Endothelial cell of umbilical vein (primary cell): ENCODE data around the gene PPTC7. TPM values are rescaled to one million over a fixed set of nuclear protein-coding genes. Genes with fewer than 3 reads are reported as not detected.
"Not testable (repeated sequence)": the region's sequence is repeated elsewhere in the genome, so short reads cannot be mapped to it uniquely, and the experiment has no call there.

Experiments
- BruUV-seq: library from RNA; stranded (reverse); fragments of 400-500 nt; replicated peaks from 2 replicates; lab custom pipeline; 2021; lab: Mats Ljungman, UMichigan
- CTCF ChIA-PET: fragments of 300-600, 350-600 bp; sonication (Branson Sonifier 250); formaldehyde crosslinking; loops from one replicate; lab custom pipeline; 2021; ENCODE audit warnings: antibody characterized with exemption, inconsistent platforms; lab: Charles Lee
- POLR2A ChIA-PET: fragments of 300-600, 350-600 bp; sonication (Branson Sonifier 250); formaldehyde crosslinking; loops from one replicate; lab custom pipeline; 2021; ENCODE audit warnings: antibody characterized with exemption, inconsistent platforms; lab: Charles Lee
- DNase-seq: peaks from one replicate; pipeline ENCODE4 v3.0.0-alpha.2; 2011; ENCODE audit warnings: low read depth, low spot score
- FAIRE-seq: peaks from 2 replicates; lab custom pipeline; 2011; peaks lifted over from hg19 to GRCh38; lab: Jason Lieb, UNC
- H2AFZ ChIP-seq: 2 replicates; pipeline ENCODE4 v1.6.0; 2012; ENCODE audit warnings: low read depth, low read length, control low read depth, inconsistent platforms
- H3K27ac ChIP-seq: 2 replicates; pipeline ENCODE4 v1.5.1; 2011; ENCODE audit warnings: low read depth, mild to moderate bottlenecking, control low read depth, low read length, moderate library complexity; ENCODE audit not compliant: insufficient read depth
- H3K27me3 ChIP-seq, 2 experiments: 2 replicates each; pipeline versions ENCODE4 v1.6.0 to v1.6.1; 2011; ENCODE audit warnings: low read length in 2 of 2, mixed read lengths in 1 of 2; ENCODE audit not compliant: control insufficient read depth in 2 of 2, insufficient read depth in 2 of 2
- H3K36me3 ChIP-seq, 2 experiments: 2 replicates in 1 of 2; 3 replicates in 1 of 2; pipeline ENCODE4 v1.5.1; 2011; ENCODE audit warnings: low read length in 2 of 2, mild to moderate bottlenecking in 1 of 2, moderate library complexity in 1 of 2; ENCODE audit not compliant: control insufficient read depth in 2 of 2, insufficient read depth in 2 of 2; ENCODE audit errors: extremely low read depth in 1 of 2
- H3K4me1 ChIP-seq: 3 replicates; pipeline ENCODE4 v1.5.1; 2011; ENCODE audit warnings: mild to moderate bottlenecking, low read length; ENCODE audit not compliant: control insufficient read depth, insufficient read depth; ENCODE audit errors: extremely low read depth
- H3K4me2 ChIP-seq: 2 replicates; pipeline ENCODE4 v1.6.1; 2011; ENCODE audit warnings: low read length, control low read depth, mixed read lengths; ENCODE audit not compliant: insufficient read depth
- H3K4me3 ChIP-seq, 3 experiments: fragments of 200-600 bp in 1 of 3; sonication (generic), shearing (Covaris generic) in 1 of 3; replicated peaks in 1 of 3; 2 replicates each; pipeline ENCODE4 v1.5.1; 2011 to 2016; ENCODE audit warnings: control low read depth in 3 of 3, low read length in 3 of 3, mild to moderate bottlenecking in 2 of 3, inconsistent platforms in 1 of 3, low read depth in 1 of 3, moderate library complexity in 1 of 3; ENCODE audit not compliant: insufficient read depth in 1 of 3
- H3K79me2 ChIP-seq: 2 replicates; pipeline ENCODE4 v1.6.0; 2012; ENCODE audit warnings: low read length, inconsistent platforms; ENCODE audit not compliant: control insufficient read depth, insufficient read depth
- H3K9ac ChIP-seq: replicated peaks from 2 replicates; pipeline ENCODE3; 2011; ENCODE audit warnings: low read length, control low read depth; ENCODE audit not compliant: insufficient read depth; ENCODE audit errors: extremely low read depth
- H3K9me1 ChIP-seq: replicated peaks from 3 replicates; pipeline ENCODE4 v1.6.0; 2011; ENCODE audit warnings: mild to moderate bottlenecking, low read length; ENCODE audit not compliant: control insufficient read depth, insufficient read depth; ENCODE audit errors: extremely low read depth
- H3K9me3 ChIP-seq: replicated peaks from 2 replicates; pipeline ENCODE4 v1.5.1; 2012; ENCODE audit warnings: low read length, inconsistent platforms; ENCODE audit not compliant: control insufficient read depth, insufficient read depth
- H4K20me1 ChIP-seq: replicated peaks from 2 replicates; pipeline ENCODE3; 2011; ENCODE audit warnings: mild to moderate bottlenecking, low read length; ENCODE audit not compliant: control insufficient read depth, insufficient read depth; ENCODE audit errors: extremely low read depth
- CTCF ChIP-seq, 2 donors: IDR thresholded peaks; 1 replicate in 1 of 2; 2 replicates in 1 of 2; pipeline ENCODE4 v1.5.1; 2011; ENCODE audit warnings: low read length in 2 of 2, mild to moderate bottlenecking in 2 of 2, moderate library complexity in 2 of 2, control low read depth in 1 of 2, inconsistent platforms in 1 of 2, low read depth in 1 of 2; ENCODE audit not compliant: insufficient read depth in 1 of 2; ENCODE audit errors: extremely low read depth in 1 of 2
- EZH2 ChIP-seq: IDR thresholded peaks from 2 replicates; pipeline ENCODE4 v1.6.1; 2012; ENCODE audit warnings: borderline replicate concordance, low read depth, mild to moderate bottlenecking, moderate library complexity, low read length, inconsistent platforms; ENCODE audit not compliant: severe bottlenecking
- FOS ChIP-seq: IDR thresholded peaks from 2 replicates; pipeline ENCODE4 v1.6.1; 2011; ENCODE audit warnings: mild to moderate bottlenecking, low read length, moderate library complexity, borderline replicate concordance; ENCODE audit not compliant: insufficient read depth
- GATA2 ChIP-seq: IDR thresholded peaks from 2 replicates; pipeline ENCODE4 v1.7.0; 2011; ENCODE audit warnings: low read depth, mild to moderate bottlenecking, moderate library complexity, mixed read lengths, low read length; ENCODE audit not compliant: insufficient read length, insufficient read depth
- JUN ChIP-seq: IDR thresholded peaks from 2 replicates; pipeline ENCODE4 v1.6.1; 2011; ENCODE audit warnings: borderline replicate concordance, low read depth; ENCODE audit not compliant: insufficient read length, insufficient read depth
- MAX ChIP-seq: IDR thresholded peaks from 2 replicates; pipeline ENCODE4 v1.6.1; 2011; ENCODE audit not compliant: insufficient read depth, insufficient read length
- MYC ChIP-seq: IDR thresholded peaks from one replicate; pipeline ENCODE4 v1.6.1; 2011; ENCODE audit warnings: mild to moderate bottlenecking, low read depth, low read length
- POLR2A ChIP-seq: IDR thresholded peaks from 2 replicates; pipeline ENCODE4 v1.6.1; 2012; ENCODE audit warnings: low read depth, mild to moderate bottlenecking, control low read depth, low read length
- POLR2AphosphoS5 ChIP-seq: IDR thresholded peaks from 2 replicates; pipeline ENCODE4 v1.6.1; 2012; ENCODE audit warnings: low read depth, mild to moderate bottlenecking, control low read depth, low read length, moderate library complexity; ENCODE audit not compliant: insufficient read depth
- dilution Hi-C: fragments of 300-500 bp; cut with MboI; formaldehyde crosslinking; loops from one replicate; pipeline ENCODE4 v1.15.0; 2019; ENCODE audit warnings: low sequenced_read_pairs; ENCODE audit not compliant: extremely low pct_ligation_motif_present
- intact Hi-C: fragments of 100-400 bp; cut with micrococcal nuclease; formaldehyde crosslinking; loops from one replicate; pipeline ENCODE4 v1.10.0; 2022
- polyA plus RNA-seq, 4 experiments: library from polyadenylated mRNA; depleted of rRNA in 3 of 4; stranded (reverse) in 3 of 4; unstranded in 1 of 4; fragments of >200 nt; gene quantifications; 2 replicates each; pipeline versions ENCODE4 v1.2.1 to v1.2.3, GENCODE V29; 2011 to 2012; ENCODE audit warnings: missing spikeins in 1 of 4
- total RNA-seq: library from RNA; stranded (reverse); gene quantifications from 2 replicates; pipeline ENCODE4 v1.2.3, GENCODE V29; 2021

PPTC7 gene
- total and polyA plus RNA-seq, 2 donors (not counting 3 experiments of a cell fraction or from before 2014, with no cell fraction given): 8.4 to 15.2 TPM

GRCh38 chr12:110518014-110518413 lies 65.1 kb downstream of the PPTC7 start:
- H3K9me1 ChIP-seq, BruUV-seq, intact Hi-C loops, H3K27ac ChIP-seq, dilution Hi-C loops, H3K9me3 ChIP-seq, H3K4me2 ChIP-seq, H3K9ac ChIP-seq, H3K27me3 ChIP-seq, POLR2A ChIA-PET, H4K20me1 ChIP-seq, DNase-seq, H3K36me3 ChIP-seq, H3K4me3 ChIP-seq, H3K4me1 ChIP-seq, H3K79me2 ChIP-seq, FAIRE-seq, H2AFZ ChIP-seq: not testable (repeated sequence)
- CTCF ChIA-PET: interaction anchor here (1.7 kb wide), 1 partner anchor 82 kb away, joined by 8 read pairs; no protein-coding TSS in a partner anchor

- no TSS peak for BruUV-seq
- no peak overlapping the region for H2AFZ ChIP-seq
- no peaks in the 10 kb centered on the region for H3K4me1 ChIP-seq
- ChIA-PET CTCF (interaction anchor here (5.5 kb wide), 1 partner anchor 83 kb away, joined by 117 read pairs; no protein-coding TSS in a partner anchor), POLR2A (interaction anchor here (0.6 kb wide), 1 partner anchor 176 kb away, joined by 6 read pairs; no protein-coding TSS in a partner anchor)
- dilution Hi-C loops: no loop called here
- no peaks in the 10 kb centered on the region for H3K36me3 ChIP-seq
- no peak for TF ChIP-seq EZH2
- no peak for TF ChIP-seq POLR2AphosphoS5
- no peak for TF ChIP-seq JUN
- no peak for TF ChIP-seq MYC
- TF ChIP-seq CTCF (IDR thresholded peaks at IDR 0.05; ENCODE audit: extremely low read depth in 1 of 2, insufficient read depth in 1 of 2, low read depth in 1 of 2, low read length in 2 of 2): no peak
- TF ChIP-seq FOS: no peak
- TF ChIP-seq POLR2A: no peak
- TF ChIP-seq GATA2: no peak
- TF ChIP-seq MAX: no peak
- no peaks in the 10 kb centered on the region for H3K9me3 ChIP-seq
- H3K27ac ChIP-seq: no peak overlapping the region
- no peaks in the 10 kb centered on the region for H4K20me1 ChIP-seq
- intact Hi-C loops: no loop called here
- no peak overlapping the region for H3K4me2 ChIP-seq
- H3K9ac ChIP-seq: no peak overlapping the region
- no peak overlapping the region for H3K4me3 ChIP-seq
- DNase-seq (no peak), FAIRE-seq (no peak)
- H3K27me3 ChIP-seq: no peaks in the 10 kb centered on the region
- no peaks in the 10 kb centered on the region for H3K79me2 ChIP-seq
- no peaks in the 10 kb centered on the region for H3K9me1 ChIP-seq
These were observed 66.1 kb downstream of the PPTC7 start for GRCh38 chr12:110516995-110517394.
